HEK293 (cell line): ENCODE measurements around the gene COL6A2.
A peak's percentile ranks its signal among the peaks of the same experiment; 100 is the strongest.

ENCODE experiments used
- CTCF ChIA-PET: fragments of 350-600 bp; formaldehyde crosslinking; extraction: SDS; loops from one replicate; lab custom pipeline; 2021; ENCODE audit warnings: antibody characterized with exemption; lab: Yijun Ruan, JAX
- POLR2A ChIA-PET: fragments of 300-600 bp; formaldehyde crosslinking; extraction: SDS; loops from one replicate; lab custom pipeline; 2020; ENCODE audit warnings: antibody characterized with exemption, inconsistent platforms; lab: Yijun Ruan, JAX
- H3K27ac ChIP-seq: fragments of 200-500 bp; sonication (Bioruptor generic); 2 replicates; pipeline ENCODE4 v1.5.1; 2014; ENCODE audit warnings: low read depth, low read length, control low read depth, inconsistent platforms; ENCODE audit errors: extremely low read depth
- H3K36me3 ChIP-seq, 2 experiments: fragments of 200-500 bp in 1 of 2; sonication (Bioruptor generic) in 1 of 2; 1 replicate in 1 of 2; 2 replicates in 1 of 2; pipeline ENCODE4 v1.5.1; 2014 to 2017; ENCODE audit warnings: inconsistent platforms in 2 of 2, low read length in 2 of 2; ENCODE audit not compliant: control insufficient read depth in 2 of 2, insufficient read depth in 1 of 2
- H3K4me1 ChIP-seq: fragments of 200-500 bp; sonication (Bioruptor generic); 2 replicates; pipeline ENCODE4 v1.5.1; 2014; ENCODE audit warnings: mild to moderate bottlenecking, low read length, inconsistent platforms; ENCODE audit not compliant: control insufficient read depth, insufficient read depth
- H3K4me3 ChIP-seq: 2 replicates; pipeline ENCODE4 v1.5.1; 2011; ENCODE audit warnings: low read depth, mild to moderate bottlenecking, control low read depth, low read length, moderate library complexity
- H3K9me3 ChIP-seq: fragments of 200-500 bp; sonication (Bioruptor generic); 2 replicates; pipeline ENCODE4 v1.5.1; 2014; ENCODE audit warnings: low read depth, low read length, inconsistent platforms; ENCODE audit not compliant: control insufficient read depth, insufficient read depth
- BCL6B ChIP-seq: fragments of 450-650 bp; formaldehyde crosslinking; IDR thresholded peaks from 2 replicates; pipeline ENCODE4 v1.5.1; 2017; ENCODE audit warnings: missing biosample characterization, missing genetic modification characterization
- CTCF ChIP-seq: fragments of 450-650 bp; formaldehyde crosslinking; IDR thresholded peaks from 2 replicates; pipeline ENCODE4 v1.5.1; 2016; ENCODE audit warnings: missing biosample characterization, missing genetic modification characterization
- EGR2 ChIP-seq: fragments of 450-650 bp; formaldehyde crosslinking; IDR thresholded peaks from 2 replicates; pipeline ENCODE4 v1.5.1; 2016; ENCODE audit warnings: low read depth, missing biosample characterization, missing genetic modification characterization
- GLIS1 ChIP-seq: fragments of 450-650 bp; formaldehyde crosslinking; IDR thresholded peaks from 2 replicates; pipeline ENCODE4 v1.5.1; 2016; ENCODE audit warnings: missing biosample characterization, missing genetic modification characterization
- IKZF3 ChIP-seq: fragments of 450-650 bp; IDR thresholded peaks from 2 replicates; pipeline ENCODE4 v1.5.0; 2018; ENCODE audit warnings: missing biosample characterization, mild to moderate bottlenecking, missing genetic modification characterization, moderate library complexity
- KLF7 ChIP-seq: fragments of 450-650 bp; formaldehyde crosslinking; IDR thresholded peaks from 2 replicates; pipeline ENCODE4 v1.5.1; 2016; ENCODE audit warnings: missing biosample characterization, missing genetic modification characterization, borderline replicate concordance
- PATZ1 ChIP-seq: fragments of 450-650 bp; formaldehyde crosslinking; IDR thresholded peaks from 2 replicates; pipeline ENCODE4 v1.5.1; 2016; ENCODE audit warnings: missing biosample characterization, missing genetic modification characterization
- PRDM1 ChIP-seq: fragments of 450-650 bp; formaldehyde crosslinking; IDR thresholded peaks from 2 replicates; pipeline ENCODE4; 2016; ENCODE audit warnings: missing biosample characterization, missing genetic modification characterization
- ZBTB49 ChIP-seq: fragments of 450-650 bp; formaldehyde crosslinking; IDR thresholded peaks from 2 replicates; pipeline ENCODE4 v1.5.1; 2016; ENCODE audit warnings: missing biosample characterization, missing genetic modification characterization, low read depth
- ZFHX2 ChIP-seq: fragments of 450-650 bp; formaldehyde crosslinking; conservative IDR thresholded peaks from 2 replicates; pipeline ENCODE4 v1.5.1; 2016; ENCODE audit warnings: missing biosample characterization, missing genetic modification characterization
- ZNF175 ChIP-seq: fragments of 450-650 bp; formaldehyde crosslinking; IDR thresholded peaks from 2 replicates; pipeline ENCODE4 v1.5.1; 2016; ENCODE audit warnings: missing biosample characterization, missing genetic modification characterization
- ZNF214 ChIP-seq: fragments of 450-650 bp; formaldehyde crosslinking; IDR thresholded peaks from 2 replicates; pipeline ENCODE4 v1.5.1; 2017; ENCODE audit warnings: missing biosample characterization, mild to moderate bottlenecking, missing genetic modification characterization, borderline replicate concordance
- ZNF292 ChIP-seq: fragments of 450-650 bp; formaldehyde crosslinking; IDR thresholded peaks from 2 replicates; pipeline ENCODE4 v1.5.1; 2016; ENCODE audit warnings: low read depth, missing biosample characterization, missing genetic modification characterization, borderline replicate concordance
- ZNF335 ChIP-seq: fragments of 450-650 bp; formaldehyde crosslinking; conservative IDR thresholded peaks from 2 replicates; pipeline ENCODE4 v1.5.1; 2016; ENCODE audit warnings: missing biosample characterization, missing genetic modification characterization
- ZNF354C ChIP-seq: fragments of 450-650 bp; formaldehyde crosslinking; IDR thresholded peaks from 2 replicates; pipeline ENCODE4 v1.5.1; 2016; ENCODE audit warnings: missing biosample characterization, missing genetic modification characterization, low read depth, borderline replicate concordance
- ZNF677 ChIP-seq: fragments of 450-650 bp; IDR thresholded peaks from 2 replicates; pipeline ENCODE4 v1.5.0; 2018; ENCODE audit warnings: missing biosample characterization, mild to moderate bottlenecking, missing genetic modification characterization, moderate library complexity
- ZNF747 ChIP-seq: fragments of 450-650 bp; formaldehyde crosslinking; IDR thresholded peaks from 2 replicates; pipeline ENCODE4 v1.5.1; 2016; ENCODE audit warnings: missing biosample characterization, missing genetic modification characterization
- ZNF791 ChIP-seq: fragments of 450-650 bp; formaldehyde crosslinking; IDR thresholded peaks from 2 replicates; pipeline ENCODE4 v1.5.1; 2016; ENCODE audit warnings: missing biosample characterization, missing genetic modification characterization
- ZNF792 ChIP-seq: fragments of 450-650 bp; formaldehyde crosslinking; IDR thresholded peaks from 2 replicates; pipeline ENCODE4 v1.5.1; 2016; ENCODE audit warnings: missing biosample characterization, missing genetic modification characterization
- ZSCAN23 ChIP-seq: fragments of 450-650 bp; formaldehyde crosslinking; IDR thresholded peaks from 2 replicates; pipeline ENCODE4 v1.5.1; 2016; ENCODE audit warnings: missing biosample characterization, missing genetic modification characterization

Gene COL6A2

GRCh38 chr21:46063734-46064680 is 33.9 kb upstream of the COL6A2 start:
- ChIA-PET POLR2A (no interaction called here), CTCF (no interaction called here)
- TF ChIP-seq PRDM1 (tag by site-specific recombination), result no peak
- no peak for TF ChIP-seq CTCF (tag by site-specific recombination)
- TF ChIP-seq KLF7 (tag by site-specific recombination), result no peak
- TF ChIP-seq ZNF747 (tag by site-specific recombination), result no peak
- TF ChIP-seq ZNF791 (tag by site-specific recombination), result no peak
- no peak for TF ChIP-seq EGR2 (tag by site-specific recombination)
- TF ChIP-seq ZSCAN23 (tag by site-specific recombination), result no peak
- TF ChIP-seq ZBTB49 (tag by site-specific recombination), result no peak
- no peak for TF ChIP-seq PATZ1 (tag by site-specific recombination)
- no peak for TF ChIP-seq ZNF292 (tag by site-specific recombination)
- no peak for TF ChIP-seq ZNF354C (tag by site-specific recombination)
- TF ChIP-seq ZNF792 (tag by site-specific recombination), result no peak
- TF ChIP-seq ZNF214, result no peak
- no peak for TF ChIP-seq ZNF175 (tag by site-specific recombination)
- no peak for TF ChIP-seq GLIS1 (tag by site-specific recombination)
- Histone ChIP-seq H3K4me1 (no peaks in the 10 kb centered on the region), H3K9me3 (no peaks in the 10 kb centered on the region), H3K4me3 (no peak overlapping the region), H3K27ac (no peak overlapping the region), H3K36me3 (no peaks in the 10 kb centered on the region)

DNA sequence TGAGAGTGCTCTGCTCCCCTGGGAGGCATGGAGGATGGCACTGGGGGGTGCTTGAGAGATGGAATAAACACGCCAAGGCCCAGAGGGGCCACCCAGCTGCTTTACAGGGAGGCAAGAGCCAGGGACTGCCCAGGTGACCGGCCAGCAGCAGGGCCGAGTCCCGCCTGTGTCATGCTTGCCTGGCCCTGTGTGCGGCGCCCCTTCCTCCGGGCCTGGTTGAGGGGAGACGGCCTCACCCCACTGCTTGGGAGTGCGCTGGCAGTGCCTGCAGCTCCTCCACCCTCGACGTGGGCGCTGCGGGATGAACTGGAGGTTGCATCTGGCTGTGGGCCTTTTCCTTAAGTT is 33.1 kb upstream of the COL6A2 start:
- Histone ChIP-seq H3K4me1 (no peaks in the 10 kb centered on the region), H3K4me3 (no peak overlapping the region), H3K36me3 (no peaks in the 10 kb centered on the region), H3K9me3 (no peaks in the 10 kb centered on the region), H3K27ac (no peak overlapping the region)
- ChIA-PET CTCF (no interaction called here), POLR2A (no interaction called here)
- peak; percentile 87 for TF ChIP-seq EGR2 (tag by site-specific recombination)
- no peak for TF ChIP-seq IKZF3
- TF ChIP-seq ZNF335, result no peak
- no peak for TF ChIP-seq BCL6B (tag by site-specific recombination)
- TF ChIP-seq ZFHX2 (tag by site-specific recombination), result peak; percentile 65
- TF ChIP-seq ZNF677, result no peak
